ENCODE measurements around the gene TP53TG3F. TPM values are rescaled to one million over a fixed set of nuclear protein-coding genes. Genes with fewer than 3 reads are reported as not detected.
"Not testable (repeated sequence)": the region's sequence is repeated elsewhere in the genome, so short reads cannot be mapped to it uniquely, and the experiment has no call there.

TP53TG3F gene, protein sequence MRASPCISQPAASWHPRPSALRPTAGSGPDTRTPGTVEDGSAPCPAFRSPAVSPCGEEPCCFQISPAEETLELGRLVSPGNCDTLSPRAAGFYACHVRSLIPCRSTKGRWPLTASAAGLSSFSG
- not detected for total RNA-seq

DNA sequence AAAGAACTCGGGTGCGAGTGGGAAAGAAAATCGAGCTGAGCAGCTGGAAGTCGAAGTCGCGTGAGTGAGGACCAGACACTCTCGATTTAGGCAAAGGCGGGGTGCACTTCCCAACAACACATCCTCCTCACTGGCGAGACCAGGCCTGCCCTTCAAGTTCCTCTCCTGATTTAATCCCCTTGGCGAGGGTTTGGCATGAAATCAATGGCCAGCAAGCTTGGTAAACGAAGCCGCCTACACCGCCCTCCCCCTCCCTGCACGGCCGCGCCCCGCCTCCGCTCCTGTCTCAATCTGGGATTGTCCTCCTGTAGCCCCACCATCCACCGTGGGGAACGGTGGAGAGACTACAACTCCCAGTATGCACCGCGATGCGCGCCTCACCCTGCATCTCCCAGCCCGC, at the start of gene TP53TG3F:
TSS of gene TP53TG3F (plus strand) at position 301 of the 400 bp plus-strand sequence. CDS start at position 369, 68 bp downstream.
- H3K27me3 Mint-ChIP-seq; H3K4me1 Mint-ChIP-seq; ATAC-seq (replicated peaks); H3K4me3 Mint-ChIP-seq; H3K9me3 Mint-ChIP-seq; H3K27ac Mint-ChIP-seq; H3K36me3 Mint-ChIP-seq (ENCODE audit: low read depth): not testable (repeated sequence)

GRCh38 chr16:33491611-33492010, 32.2 kb downstream of the TP53TG3F start:
- not testable (repeated sequence) for H3K27ac Mint-ChIP-seq; ATAC-seq (replicated peaks); H3K9me3 Mint-ChIP-seq; H3K27me3 Mint-ChIP-seq; H3K4me3 Mint-ChIP-seq; H3K36me3 Mint-ChIP-seq (ENCODE audit: low read depth); H3K4me1 Mint-ChIP-seq

DNA sequence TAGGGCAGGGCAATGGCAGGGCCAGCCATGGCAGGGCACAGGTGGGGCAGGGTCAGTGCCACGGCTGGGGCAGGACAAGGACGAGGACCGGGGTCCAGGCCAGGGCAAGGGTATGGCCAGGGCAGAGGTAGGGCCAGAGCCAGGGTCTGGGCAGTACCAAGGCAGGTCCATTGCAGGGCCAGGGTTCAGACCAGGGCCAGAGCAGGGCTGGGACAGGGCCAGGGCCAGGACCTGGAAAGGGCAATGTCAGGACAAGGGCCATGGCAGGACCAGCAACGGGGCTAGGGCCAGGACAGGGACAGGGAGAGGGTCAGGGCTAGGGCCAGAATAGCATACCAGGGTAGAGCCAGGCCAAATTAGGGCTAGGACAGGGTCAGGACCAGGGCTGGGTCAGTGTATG, 47.8 kb downstream of the TP53TG3F start:
- H3K4me3 Mint-ChIP-seq; ATAC-seq (replicated peaks); H3K27me3 Mint-ChIP-seq; H3K9me3 Mint-ChIP-seq; H3K36me3 Mint-ChIP-seq (ENCODE audit: low read depth); H3K27ac Mint-ChIP-seq; H3K4me1 Mint-ChIP-seq: not testable (repeated sequence)

DNA sequence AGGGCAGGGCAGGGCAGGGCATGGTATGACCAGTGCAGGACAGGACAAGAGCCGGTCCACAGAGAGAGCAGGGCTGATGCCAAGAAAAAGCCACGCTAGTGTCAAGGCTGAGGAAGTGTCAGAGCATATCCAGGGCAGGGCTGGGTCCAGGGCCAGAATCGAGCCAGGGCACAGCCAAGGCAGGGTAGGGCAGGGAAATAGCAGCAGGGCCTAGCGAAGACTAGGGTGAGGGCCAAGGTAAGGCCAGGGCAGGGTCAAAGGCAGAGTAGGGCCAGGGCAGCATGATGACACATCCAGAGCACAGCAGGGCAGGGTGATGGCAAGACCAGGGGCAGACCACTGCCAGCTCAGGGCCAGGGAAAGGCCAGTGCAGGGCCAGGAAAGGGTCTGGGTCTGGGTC, 49.7 kb downstream of the TP53TG3F start:
- not testable (repeated sequence) for H3K9me3 Mint-ChIP-seq; H3K4me3 Mint-ChIP-seq; H3K4me1 Mint-ChIP-seq; H3K27me3 Mint-ChIP-seq; H3K36me3 Mint-ChIP-seq (ENCODE audit: low read depth); ATAC-seq (replicated peaks); H3K27ac Mint-ChIP-seq

- H3K4me3 Mint-ChIP-seq; H3K4me1 Mint-ChIP-seq; H3K36me3 Mint-ChIP-seq (ENCODE audit: low read depth); H3K27me3 Mint-ChIP-seq; H3K9me3 Mint-ChIP-seq; H3K27ac Mint-ChIP-seq; ATAC-seq (replicated peaks): not testable (repeated sequence)
Measured at GRCh38 chr16:33509906-33510305, 50.5 kb downstream of the TP53TG3F start.

Other genes starting within 250 kb of the TP53TG3F start
- gene TP53TG3E, start 155.3 kb upstream of the TP53TG3F start, total RNA-seq, result not detected
- not detected for gene TP53TG3B, start 98.8 kb upstream of the TP53TG3F start, total RNA-seq